GM12892 (cell line): ENCODE results near the gene OCIAD2.

ENCODE experiments used
- POLR2A ChIP-seq: IDR thresholded peaks from 2 replicates; pipeline ENCODE4 v1.6.1; 2011; ENCODE audit warnings: low read depth, low read length, control low read depth
- POLR2AphosphoS5 ChIP-seq: IDR thresholded peaks from 2 replicates; pipeline ENCODE4 v1.6.1; 2011; ENCODE audit warnings: low read depth, low read length, control low read depth
- TAF1 ChIP-seq: IDR thresholded peaks from 2 replicates; pipeline ENCODE4 v1.6.1; 2011; ENCODE audit warnings: low read depth, mild to moderate bottlenecking, control low read depth, low read length, borderline replicate concordance

- TF ChIP-seq POLR2A (no peak), POLR2AphosphoS5 (no peak), TAF1 (no peak)
These were observed 2.5 kb downstream of the OCIAD2 start for GRCh38 chr4:48904101-48904500.
